Peyer's patch (tissue), 4 donors: ENCODE data around the gene SLC25A11. TPM values are rescaled to one million over a fixed set of nuclear protein-coding genes. Genes with fewer than 3 reads are reported as not detected.

Experiments used
- DNase-seq, 3 donors: peaks; one replicate each; pipeline ENCODE4 v3.0.0-alpha.2; 2017 to 2019
- H3K27ac ChIP-seq, 4 donors: fragments of 200-600 bp; sonication (generic); one replicate each; pipeline ENCODE4 v1.5.1; 2016 to 2019
- H3K27me3 ChIP-seq, 2 donors: fragments of 200-600 bp; sonication (generic); one replicate each; pipeline ENCODE4 v1.5.1; 2019
- H3K36me3 ChIP-seq, 3 donors: fragments of 200-600 bp; sonication (generic); one replicate each; pipeline ENCODE4 v1.5.1; 2016 to 2019
- H3K4me1 ChIP-seq, 4 donors: fragments of 200-600 bp; sonication (generic); one replicate each; pipeline ENCODE4 v1.5.1; 2016 to 2019
- H3K4me3 ChIP-seq, 4 donors: fragments of 200-600 bp; sonication (generic); 1 replicate in 3 of 4; 2 replicates in 1 of 4; pipeline ENCODE4 v1.5.1; 2016 to 2019; ENCODE audit warnings: mild to moderate bottlenecking in 1 of 4
- H3K9me3 ChIP-seq, 4 donors: fragments of 200-600 bp; sonication (generic); one replicate each; pipeline ENCODE4 v1.5.1; 2016 to 2019; ENCODE audit warnings: mild to moderate bottlenecking in 1 of 4
- POLR2A ChIP-seq, 2 donors: fragments of 450-650 bp; IDR thresholded peaks; one replicate each; pipeline ENCODE4 v1.5.1; 2017; ENCODE audit warnings: antibody characterized with exemption in 2 of 2, mild to moderate bottlenecking in 2 of 2, moderate library complexity in 2 of 2
- total RNA-seq, 4 donors: library from RNA; depleted of rRNA; stranded (reverse); fragments of >200 nt; gene quantifications; one replicate each; pipeline ENCODE4 v1.1.0, GENCODE V29; 2016
- TF ChIP-seq, protein P1 (sequence below), 6 experiments: fragments of 450-650 bp in 4 of 6; fragments of 200-600 bp in 2 of 6; sonication (generic) in 1 of 6; IDR thresholded peaks; one replicate each; pipeline ENCODE4 v1.5.1; 2017 to 2019; ENCODE audit warnings: antibody characterized with exemption in 6 of 6, mild to moderate bottlenecking in 3 of 6, moderate library complexity in 1 of 6

The SLC25A11 gene
- total RNA-seq, 4 donors from 2014 or later = 30.5 to 84.1 (median 60.4) TPM

DNA sequence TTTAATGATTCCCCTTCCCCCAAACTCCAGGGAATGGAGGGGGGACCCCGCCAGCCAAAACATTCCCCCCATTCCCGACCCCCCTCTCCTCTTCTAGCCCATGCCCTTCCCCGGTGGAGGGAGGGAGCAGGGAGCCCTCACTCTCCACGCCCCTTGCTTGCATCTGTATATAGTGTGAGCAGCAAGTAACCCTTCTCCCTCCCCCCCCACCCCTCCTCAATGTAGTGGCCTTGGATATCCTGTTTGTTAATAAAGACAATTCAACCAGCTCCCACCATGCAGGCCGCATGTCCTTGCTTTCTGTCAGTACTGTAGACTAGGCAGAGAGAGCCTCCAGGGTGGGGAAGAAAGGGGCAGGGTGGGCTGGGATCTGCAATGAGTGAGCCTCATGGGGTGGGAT lies 42.1 kb downstream of the SLC25A11 start:
- H3K4me3 ChIP-seq = no peak overlapping the region
- H3K27me3 ChIP-seq = no peaks in the 10 kb centered on the region
- H3K9me3 ChIP-seq = no peaks in the 10 kb centered on the region
- peaks cover 0 to 47% (median 0%) of the 10 kb centered on the region in 3 donors for H3K36me3 ChIP-seq
- TF ChIP-seq POLR2A (IDR thresholded peaks at IDR 0.05) = no peak
- TF ChIP-seq, protein P1, sequence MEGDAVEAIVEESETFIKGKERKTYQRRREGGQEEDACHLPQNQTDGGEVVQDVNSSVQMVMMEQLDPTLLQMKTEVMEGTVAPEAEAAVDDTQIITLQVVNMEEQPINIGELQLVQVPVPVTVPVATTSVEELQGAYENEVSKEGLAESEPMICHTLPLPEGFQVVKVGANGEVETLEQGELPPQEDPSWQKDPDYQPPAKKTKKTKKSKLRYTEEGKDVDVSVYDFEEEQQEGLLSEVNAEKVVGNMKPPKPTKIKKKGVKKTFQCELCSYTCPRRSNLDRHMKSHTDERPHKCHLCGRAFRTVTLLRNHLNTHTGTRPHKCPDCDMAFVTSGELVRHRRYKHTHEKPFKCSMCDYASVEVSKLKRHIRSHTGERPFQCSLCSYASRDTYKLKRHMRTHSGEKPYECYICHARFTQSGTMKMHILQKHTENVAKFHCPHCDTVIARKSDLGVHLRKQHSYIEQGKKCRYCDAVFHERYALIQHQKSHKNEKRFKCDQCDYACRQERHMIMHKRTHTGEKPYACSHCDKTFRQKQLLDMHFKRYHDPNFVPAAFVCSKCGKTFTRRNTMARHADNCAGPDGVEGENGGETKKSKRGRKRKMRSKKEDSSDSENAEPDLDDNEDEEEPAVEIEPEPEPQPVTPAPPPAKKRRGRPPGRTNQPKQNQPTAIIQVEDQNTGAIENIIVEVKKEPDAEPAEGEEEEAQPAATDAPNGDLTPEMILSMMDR (IDR thresholded peaks at IDR 0.05) = no peak
- DNase-seq = no peak
- H3K4me1 ChIP-seq = peaks cover 0 to 25% (median 11%) of the 10 kb centered on the region in 4 donors
- no peak overlapping the region for H3K27ac ChIP-seq

DNA sequence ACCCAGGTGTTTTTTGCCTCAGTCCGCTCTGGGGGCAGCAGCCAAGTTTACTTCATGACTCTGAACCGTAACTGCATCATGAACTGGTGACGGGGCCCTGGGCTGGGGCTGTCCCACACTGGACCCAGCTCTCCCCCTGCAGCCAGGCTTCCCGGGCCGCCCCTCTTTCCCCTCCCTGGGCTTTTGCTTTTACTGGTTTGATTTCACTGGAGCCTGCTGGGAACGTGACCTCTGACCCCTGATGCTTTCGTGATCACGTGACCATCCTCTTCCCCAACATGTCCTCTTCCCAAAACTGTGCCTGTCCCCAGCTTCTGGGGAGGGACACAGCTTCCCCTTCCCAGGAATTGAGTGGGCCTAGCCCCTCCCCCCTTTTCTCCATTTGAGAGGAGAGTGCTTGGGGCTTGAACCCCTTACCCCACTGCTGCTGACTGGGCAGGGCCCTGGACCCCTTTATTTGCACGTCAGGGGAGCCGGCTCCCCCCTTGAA lies 42.6 kb downstream of the SLC25A11 start:
- H3K27me3 ChIP-seq = no peaks in the 10 kb centered on the region
- peaks cover 0 to 52% (median 0%) of the 10 kb centered on the region in 3 donors for H3K36me3 ChIP-seq
- no peak for TF ChIP-seq POLR2A (IDR thresholded peaks at IDR 0.05)
- TF ChIP-seq, protein P1 (IDR thresholded peaks at IDR 0.05) = no peak

DNA sequence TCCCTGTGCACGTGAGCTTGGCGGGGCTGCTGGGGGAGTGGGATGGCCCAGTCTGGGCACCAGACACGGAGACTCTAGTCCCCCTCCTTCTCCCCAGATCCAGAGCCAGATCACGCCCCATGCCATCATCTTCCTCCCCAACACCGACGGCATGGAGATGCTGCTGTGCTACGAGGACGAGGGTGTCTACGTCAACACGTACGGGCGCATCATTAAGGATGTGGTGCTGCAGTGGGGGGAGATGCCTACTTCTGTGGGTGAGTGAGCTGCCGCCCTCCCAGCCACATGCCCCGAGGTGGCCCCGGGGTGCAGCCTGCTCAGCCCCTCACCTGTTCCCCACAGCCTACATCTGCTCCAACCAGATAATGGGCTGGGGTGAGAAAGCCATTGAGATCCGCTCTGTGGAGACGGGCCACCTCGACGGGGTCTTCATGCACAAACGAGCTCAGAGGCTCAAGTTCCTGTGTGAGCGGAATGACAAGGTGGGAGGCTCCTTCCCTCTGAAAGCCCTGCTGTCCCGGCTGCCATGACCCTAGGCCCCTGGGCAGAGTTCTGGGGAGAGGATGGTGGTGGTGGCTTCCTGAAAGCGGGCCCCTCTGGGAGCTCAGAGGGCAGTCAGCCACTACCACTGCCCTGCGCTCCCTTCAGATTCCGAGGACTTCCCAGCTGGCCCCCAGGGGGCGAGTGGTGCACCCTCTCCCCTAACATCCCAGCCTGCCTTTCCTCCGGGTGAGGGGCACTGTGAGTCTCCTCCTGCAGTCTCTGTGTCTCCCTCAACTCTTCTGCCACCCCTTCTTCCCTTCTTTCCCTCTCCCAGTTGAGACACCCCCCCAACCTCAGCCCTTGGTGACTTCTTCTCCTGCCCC lies 43.3 kb downstream of the SLC25A11 start:
- H3K9me3 ChIP-seq = no peaks in the 10 kb centered on the region
- peaks cover 0 to 24% (median 10%) of the 10 kb centered on the region in 4 donors for H3K4me1 ChIP-seq
- no peaks in the 10 kb centered on the region for H3K27me3 ChIP-seq
- H3K27ac ChIP-seq = no peak overlapping the region
- TF ChIP-seq, protein P1 (IDR thresholded peaks at IDR 0.05) = no peak
- TF ChIP-seq POLR2A (IDR thresholded peaks at IDR 0.05) = no peak
- no peak overlapping the region for H3K4me3 ChIP-seq
- no peak for DNase-seq
- H3K36me3 ChIP-seq = peaks cover 0 to 59% (median 0%) of the 10 kb centered on the region in 3 donors

More for the DNA sequence above, 42.6 kb downstream of the SLC25A11 start:
- DNase-seq = no peak
- peaks cover 0 to 24% (median 10%) of the 10 kb centered on the region in 4 donors for H3K4me1 ChIP-seq
- no peaks in the 10 kb centered on the region for H3K9me3 ChIP-seq
- H3K4me3 ChIP-seq = no peak overlapping the region
- H3K27ac ChIP-seq = no peak overlapping the region

DNA sequence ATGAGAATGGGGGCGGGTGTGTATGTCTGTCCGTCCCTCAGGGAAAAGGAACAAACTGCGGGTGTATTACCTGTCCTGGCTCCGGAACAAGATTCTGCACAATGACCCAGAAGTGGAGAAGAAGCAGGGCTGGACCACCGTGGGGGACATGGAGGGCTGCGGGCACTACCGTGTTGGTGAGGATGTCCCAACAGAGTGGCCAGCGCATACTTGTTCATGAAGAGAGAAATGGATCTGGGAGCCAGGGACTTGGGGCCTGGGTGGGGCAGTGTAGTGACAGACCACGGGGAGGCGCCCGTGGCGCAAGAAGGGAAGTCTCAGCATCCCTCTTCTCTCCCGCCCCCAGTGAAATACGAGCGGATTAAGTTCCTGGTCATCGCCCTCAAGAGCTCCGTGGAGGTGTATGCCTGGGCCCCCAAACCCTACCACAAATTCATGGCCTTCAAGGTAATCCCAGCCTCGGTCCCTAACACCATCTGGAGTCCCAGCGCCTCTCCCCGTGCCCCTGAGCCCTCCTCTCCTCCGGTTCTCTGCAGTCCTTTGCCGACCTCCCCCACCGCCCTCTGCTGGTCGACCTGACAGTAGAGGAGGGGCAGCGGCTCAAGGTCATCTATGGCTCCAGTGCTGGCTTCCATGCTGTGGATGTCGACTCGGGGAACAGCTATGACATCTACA lies 44.1 kb downstream of the SLC25A11 start:
- TF ChIP-seq, protein P1 (IDR thresholded peaks at IDR 0.05) = no peak
- no peak for TF ChIP-seq POLR2A (IDR thresholded peaks at IDR 0.05)
- no peak for DNase-seq
- H3K4me3 ChIP-seq = no peak overlapping the region
- no peaks in the 10 kb centered on the region for H3K27me3 ChIP-seq
- H3K9me3 ChIP-seq = no peaks in the 10 kb centered on the region
- peaks cover 0 to 20% (median 8%) of the 10 kb centered on the region in 4 donors for H3K4me1 ChIP-seq
- H3K27ac ChIP-seq = no peak overlapping the region
- H3K36me3 ChIP-seq = peaks cover 0 to 67% (median 0%) of the 10 kb centered on the region in 3 donors

DNA sequence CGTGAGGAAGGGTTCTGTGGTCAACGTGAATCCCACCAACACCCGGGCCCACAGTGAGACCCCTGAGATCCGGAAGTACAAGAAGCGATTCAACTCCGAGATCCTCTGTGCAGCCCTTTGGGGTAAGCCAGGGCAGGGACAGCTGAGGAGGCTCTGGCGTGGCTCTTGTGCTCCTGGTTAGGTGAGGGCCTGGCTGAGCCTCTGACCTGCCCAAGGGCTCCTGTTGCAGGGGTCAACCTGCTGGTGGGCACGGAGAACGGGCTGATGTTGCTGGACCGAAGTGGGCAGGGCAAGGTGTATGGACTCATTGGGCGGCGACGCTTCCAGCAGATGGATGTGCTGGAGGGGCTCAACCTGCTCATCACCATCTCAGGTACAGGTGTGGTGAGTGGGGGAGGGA lies 44.7 kb downstream of the SLC25A11 start:
- Histone ChIP-seq H3K4me3 (no peak overlapping the region), H3K27ac (no peak overlapping the region), H3K36me3 (peaks cover 0 to 73% (median 0%) of the 10 kb centered on the region in 3 donors), H3K27me3 (no peaks in the 10 kb centered on the region), H3K4me1 (peaks cover 0 to 13% (median 5%) of the 10 kb centered on the region in 4 donors), H3K9me3 (no peaks in the 10 kb centered on the region)
- TF ChIP-seq POLR2A (IDR thresholded peaks at IDR 0.05) = no peak
- TF ChIP-seq, protein P1 (IDR thresholded peaks at IDR 0.05) = no peak
- no peak for DNase-seq
